Body of pancreas (tissue), 4 donors: ENCODE measurements around the gene CAPN1.

Experiments
- POLR2A ChIP-seq, 3 donors: fragments of 450-650 bp; IDR thresholded peaks; one replicate each; pipeline ENCODE4 v1.6.1; 2016; ENCODE audit warnings: antibody characterized with exemption in 3 of 3, mild to moderate bottlenecking in 2 of 3
- TF ChIP-seq, protein P1 (sequence below), 7 experiments: fragments of 450-650 bp in 4 of 7; fragments of 200-600 bp in 3 of 7; sonication (generic) in 3 of 7; IDR thresholded peaks; one replicate each; pipeline ENCODE4 v1.5.1; 2016 to 2019; ENCODE audit warnings: antibody characterized with exemption in 7 of 7

DNA sequence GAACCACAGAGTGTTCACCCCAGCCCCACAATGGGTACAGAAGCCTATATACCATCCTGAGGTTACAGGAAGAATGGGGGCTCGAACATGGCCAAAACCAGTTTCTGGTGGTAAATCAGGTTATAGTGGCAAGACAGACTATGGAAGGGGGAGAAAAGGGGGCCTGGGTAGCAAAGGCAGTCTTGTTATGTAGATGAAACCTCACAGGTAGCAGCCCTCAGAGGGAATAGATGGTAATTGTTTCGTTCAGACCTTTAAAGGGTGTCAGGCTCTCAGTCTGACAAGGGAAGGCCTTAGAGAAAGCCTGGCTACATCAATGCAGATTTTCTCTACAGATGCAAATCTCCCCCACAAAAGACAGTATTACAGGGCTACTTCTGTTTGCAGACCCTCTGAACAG lies 3.4 kb downstream of the CAPN1 start:
- TF ChIP-seq, protein P1, sequence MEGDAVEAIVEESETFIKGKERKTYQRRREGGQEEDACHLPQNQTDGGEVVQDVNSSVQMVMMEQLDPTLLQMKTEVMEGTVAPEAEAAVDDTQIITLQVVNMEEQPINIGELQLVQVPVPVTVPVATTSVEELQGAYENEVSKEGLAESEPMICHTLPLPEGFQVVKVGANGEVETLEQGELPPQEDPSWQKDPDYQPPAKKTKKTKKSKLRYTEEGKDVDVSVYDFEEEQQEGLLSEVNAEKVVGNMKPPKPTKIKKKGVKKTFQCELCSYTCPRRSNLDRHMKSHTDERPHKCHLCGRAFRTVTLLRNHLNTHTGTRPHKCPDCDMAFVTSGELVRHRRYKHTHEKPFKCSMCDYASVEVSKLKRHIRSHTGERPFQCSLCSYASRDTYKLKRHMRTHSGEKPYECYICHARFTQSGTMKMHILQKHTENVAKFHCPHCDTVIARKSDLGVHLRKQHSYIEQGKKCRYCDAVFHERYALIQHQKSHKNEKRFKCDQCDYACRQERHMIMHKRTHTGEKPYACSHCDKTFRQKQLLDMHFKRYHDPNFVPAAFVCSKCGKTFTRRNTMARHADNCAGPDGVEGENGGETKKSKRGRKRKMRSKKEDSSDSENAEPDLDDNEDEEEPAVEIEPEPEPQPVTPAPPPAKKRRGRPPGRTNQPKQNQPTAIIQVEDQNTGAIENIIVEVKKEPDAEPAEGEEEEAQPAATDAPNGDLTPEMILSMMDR (IDR thresholded peaks at IDR 0.05), result no peak
- no peak for TF ChIP-seq POLR2A (IDR thresholded peaks at IDR 0.05)
